UCSD-AML1 (cell line): ENCODE data around the gene TMEM82.
"Not testable (repeated sequence)": the region's sequence is repeated elsewhere in the genome, so short reads cannot be mapped to it uniquely, and the experiment has no call there.

Experiments used
- DNase-seq: peaks from one replicate; lab custom pipeline; 2025; ENCODE audit not compliant: unreplicated experiment; lab: John Stamatoyannopoulos, UW

The TMEM82 gene

DNA sequence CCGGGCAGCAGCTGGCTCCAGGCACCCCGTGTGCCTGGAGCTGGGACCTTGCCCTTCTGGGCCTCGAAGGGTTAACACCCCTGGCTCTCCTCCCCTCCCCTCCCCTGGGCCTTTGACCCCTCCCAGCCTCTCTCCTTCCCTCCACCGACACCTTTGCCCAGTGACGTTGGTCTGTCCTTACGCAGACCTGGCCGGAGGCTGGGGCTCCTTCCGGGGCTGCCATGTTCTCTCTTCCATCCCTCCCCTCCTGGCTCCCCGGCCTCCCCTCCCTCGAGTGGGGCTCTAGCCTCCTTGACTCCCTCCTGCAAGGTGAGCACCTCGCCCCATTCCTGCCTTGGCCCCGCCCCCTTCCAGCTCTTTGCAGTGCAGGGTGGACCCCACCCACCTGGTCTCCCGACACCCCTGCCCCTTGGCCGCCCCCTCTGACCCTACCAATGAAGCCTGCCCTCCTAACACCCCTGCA lies at the start of gene TMEM82:
TMEM82 (plus strand) TSS at position 161 of the 463 bp plus-strand sequence; CDS start at position 222, 61 bp downstream.
- no peak for DNase-seq

DNA sequence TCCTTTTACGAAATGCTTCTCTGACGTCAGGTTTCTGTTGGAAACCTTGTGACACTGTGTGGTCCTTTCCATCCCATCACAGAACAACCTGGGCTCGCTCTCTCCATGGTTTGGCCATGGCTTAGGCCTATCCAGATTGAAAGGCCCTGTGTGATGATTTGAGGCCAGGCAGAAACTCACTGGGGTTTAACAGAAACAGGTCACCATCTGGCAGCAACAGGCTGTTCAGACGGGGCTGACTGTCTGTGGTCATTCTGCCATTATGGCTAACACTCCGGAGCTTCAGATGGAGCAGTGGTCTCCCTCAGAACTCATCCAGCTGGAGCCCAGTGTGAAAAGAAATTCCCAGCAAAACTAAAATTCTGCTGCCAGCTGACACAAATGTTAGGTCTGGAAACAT lies 48.9 kb upstream of the TMEM82 start:
- DNase-seq: no peak

DNA sequence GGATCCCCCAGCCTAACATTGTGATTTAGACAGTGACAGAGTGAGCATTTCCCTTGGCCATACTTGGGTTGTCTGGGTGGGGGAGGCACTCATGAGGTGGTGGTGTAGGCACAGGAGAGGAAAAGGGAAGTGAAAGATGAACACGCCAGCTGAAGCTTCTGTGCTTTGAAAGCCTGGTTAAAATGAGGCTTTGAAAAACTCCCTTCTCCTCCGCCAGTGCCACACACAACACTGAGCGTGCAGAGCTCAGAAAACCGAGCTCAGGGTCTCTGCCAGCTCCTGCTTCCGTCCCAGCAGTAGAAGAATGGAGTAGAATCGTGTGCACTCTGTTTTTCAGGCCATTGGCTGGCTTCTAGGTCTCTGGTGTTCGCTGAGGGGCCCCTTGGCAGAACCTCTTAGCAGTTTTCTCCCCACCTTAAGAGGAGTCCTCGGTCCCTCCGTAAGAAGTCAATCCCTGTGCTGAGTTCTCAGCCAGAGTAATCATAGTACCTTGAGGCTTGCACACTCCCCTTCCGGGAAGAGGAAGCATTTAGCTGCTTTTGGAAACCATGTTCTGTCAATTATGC lies 45.3 kb upstream of the TMEM82 start:
- DNase-seq: peak; percentile 45

GRCh38 chr1:15698201-15698600 lies 44.1 kb upstream of the TMEM82 start:
- no peak for DNase-seq

DNA sequence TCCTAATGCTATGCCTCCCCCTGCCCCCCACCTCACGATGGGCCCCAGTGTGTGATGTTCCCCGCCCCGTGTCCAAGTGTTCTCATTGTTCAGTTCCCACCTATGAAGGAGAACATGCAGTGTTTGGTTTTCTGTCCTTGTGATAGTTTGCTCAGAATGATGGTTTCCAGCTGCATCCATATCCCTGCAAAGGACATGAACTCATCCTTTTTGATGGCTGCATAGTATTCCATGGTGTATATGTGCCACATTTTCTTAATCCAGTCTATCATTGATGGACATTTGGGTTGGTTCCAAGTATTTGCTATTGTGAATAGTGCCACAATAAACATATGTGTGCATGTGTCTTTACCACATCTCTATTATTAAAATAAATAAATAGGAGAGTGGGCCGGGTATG lies 43.0 kb upstream of the TMEM82 start:
- DNase-seq: not testable (repeated sequence)

DNA sequence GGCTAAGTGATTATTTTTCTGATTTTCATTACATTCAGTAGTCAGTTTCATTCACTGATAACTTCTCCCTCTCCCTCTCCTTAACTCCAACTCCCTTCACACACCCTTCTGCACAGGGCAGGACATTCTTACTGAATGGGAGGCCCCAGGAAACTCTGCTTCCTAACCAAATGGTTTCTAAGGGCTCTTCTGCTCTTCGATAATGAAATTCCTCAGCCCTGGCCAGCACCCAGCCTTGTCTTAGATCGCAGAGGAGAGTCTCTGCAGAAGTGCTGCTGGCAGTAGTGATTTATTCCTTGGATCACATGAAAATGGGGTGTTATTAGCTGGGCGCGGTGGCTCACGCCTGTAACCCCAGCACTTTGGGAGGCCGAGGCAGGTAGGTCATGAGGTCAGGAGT lies 41.8 kb upstream of the TMEM82 start:
- no peak for DNase-seq

GRCh38 chr1:15701784-15702183 lies 40.5 kb upstream of the TMEM82 start:
- DNase-seq: no peak

GRCh38 chr1:15702722-15703550 lies 39.4 kb upstream of the TMEM82 start:
- peak; percentile 19 for DNase-seq

DNA sequence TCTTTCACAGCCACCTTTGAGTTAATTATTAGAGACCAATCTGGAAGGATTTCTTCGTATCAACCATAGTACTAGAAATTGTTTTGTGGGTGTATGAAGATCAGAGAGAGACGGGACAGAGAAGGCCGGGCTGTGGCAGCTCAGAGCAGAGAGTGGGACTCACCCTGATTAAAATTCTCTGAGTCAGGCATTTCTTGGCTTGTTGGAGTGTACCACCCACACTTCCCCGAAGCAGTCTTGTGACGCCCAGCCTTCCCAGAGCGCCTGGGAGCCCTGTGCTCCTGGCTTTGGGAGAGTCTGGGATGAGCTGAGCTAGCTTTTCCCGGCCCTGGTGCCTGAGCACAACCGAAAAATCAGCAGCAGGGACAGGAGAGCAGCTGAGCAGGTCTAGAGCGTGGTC lies 38.7 kb upstream of the TMEM82 start:
- DNase-seq: no peak

GRCh38 chr1:15704526-15705183 lies 37.6 kb upstream of the TMEM82 start:
- no peak for DNase-seq

- no peak for DNase-seq
Observed at GRCh38 chr1:15705184-15705566, 37.1 kb upstream of the TMEM82 start.

DNA sequence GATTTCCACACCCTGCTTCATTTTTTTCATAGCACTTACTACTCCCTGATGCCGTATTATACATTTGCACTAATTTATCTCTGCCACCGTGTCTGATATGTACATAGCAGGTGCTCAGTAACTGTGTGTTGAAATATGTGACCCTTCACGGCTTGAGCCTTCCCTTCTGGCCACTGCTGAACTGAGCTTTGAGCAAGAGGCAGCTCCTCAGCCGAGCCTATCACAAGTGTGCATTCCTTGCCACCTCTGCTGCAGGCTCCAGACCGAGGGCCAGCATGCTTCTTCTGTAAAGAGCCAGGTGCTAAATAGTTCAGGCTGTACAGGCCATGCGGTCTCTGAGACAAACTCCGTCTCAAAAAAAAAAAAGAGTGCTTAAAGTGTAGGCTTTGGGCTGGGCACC lies 35.5 kb upstream of the TMEM82 start:
- no peak for DNase-seq

DNA sequence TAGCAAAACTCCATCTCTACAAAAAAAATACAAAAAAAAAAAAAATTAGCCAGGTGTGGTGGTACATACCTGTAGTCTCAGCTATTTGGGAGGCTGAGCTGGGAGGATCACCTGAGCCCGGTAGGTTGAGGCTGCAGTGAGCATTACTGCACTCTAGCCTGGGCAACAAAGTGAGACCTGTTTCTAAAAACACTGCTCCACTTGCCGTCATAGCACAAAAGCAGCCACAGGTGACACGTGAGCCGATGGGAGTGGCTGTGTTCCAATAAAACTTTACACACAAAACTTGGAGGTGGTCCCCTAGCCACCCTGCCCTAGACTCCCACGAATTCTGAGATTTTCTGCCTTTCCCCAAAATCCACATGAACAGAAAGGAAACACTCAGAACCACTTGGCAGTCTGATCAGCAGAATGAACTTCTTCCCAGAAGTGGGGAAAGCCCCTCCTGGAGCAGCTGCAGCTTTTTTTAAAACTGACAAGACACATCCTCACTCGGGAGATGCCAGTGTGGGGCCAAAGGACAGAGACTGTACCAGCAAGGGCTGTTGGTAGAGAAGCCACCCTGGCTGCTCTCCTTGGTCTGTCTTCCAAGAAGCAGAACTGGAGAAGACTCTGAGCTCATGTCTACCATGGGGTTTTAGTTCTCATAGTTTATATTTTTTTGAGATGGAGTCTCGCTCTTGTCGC lies 34.9 kb upstream of the TMEM82 start:
- DNase-seq: no peak

- DNase-seq: no peak
Observed at GRCh38 chr1:15708486-15709137, 33.7 kb upstream of the TMEM82 start.

DNA sequence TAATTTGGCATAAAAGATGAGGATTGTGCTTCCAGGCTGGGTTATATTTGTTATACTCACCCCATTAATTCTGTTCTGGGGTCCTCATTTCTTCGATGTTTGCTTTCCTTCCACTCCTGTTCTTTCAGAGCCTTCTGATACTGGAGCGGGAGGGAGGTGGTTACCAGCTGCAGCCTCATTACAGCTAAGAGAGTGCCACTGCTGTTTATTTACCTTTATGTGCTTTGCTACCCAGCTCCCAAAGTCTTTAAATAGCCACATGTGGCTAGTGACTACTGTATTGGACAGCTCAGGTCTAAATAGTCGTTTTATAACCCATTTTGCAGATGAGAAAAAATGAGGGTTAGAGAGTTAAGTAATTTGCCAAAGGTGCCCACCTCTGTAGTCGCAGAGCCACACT lies 33.1 kb upstream of the TMEM82 start:
- DNase-seq: no peak

GRCh38 chr1:15712168-15712567 lies 30.1 kb upstream of the TMEM82 start:
- DNase-seq: no peak

- no peak for DNase-seq
Observed at GRCh38 chr1:15714406-15715136, 27.7 kb upstream of the TMEM82 start.

- no peak for DNase-seq
Observed at GRCh38 chr1:15717418-15718125, 24.7 kb upstream of the TMEM82 start.

DNA sequence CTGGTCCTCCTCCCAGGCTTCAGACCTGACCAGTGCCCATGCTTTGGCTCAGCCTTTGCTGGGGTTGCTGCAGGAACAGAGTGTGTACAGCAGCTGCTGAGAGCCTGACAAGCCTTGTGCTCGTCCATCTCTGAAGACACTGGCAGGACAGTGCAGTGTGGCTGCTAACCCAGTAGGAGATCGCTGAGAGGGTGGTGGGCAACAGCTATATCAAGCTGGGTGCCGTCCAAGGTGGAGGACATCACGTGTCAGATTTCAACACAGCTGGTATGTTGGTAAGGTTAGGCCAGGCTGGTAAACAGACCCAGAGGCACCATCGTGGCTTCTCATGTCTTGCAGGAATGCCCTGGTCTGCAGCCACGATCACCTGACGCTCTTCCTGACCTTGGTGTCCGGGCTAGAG lies 24.1 kb upstream of the TMEM82 start:
- no peak for DNase-seq
